ENCODE measurements around the gene STXBP6. TPM values are rescaled to one million over a fixed set of nuclear protein-coding genes. Genes with fewer than 3 reads are reported as not detected.

Gene STXBP6
- total RNA-seq, 1 experiment from 2014 or later, result not detected

- H3K4me1 ChIP-seq (ENCODE audit: control insufficient read depth, insufficient read depth, low read length), result no peaks in the 10 kb centered on the region
- POLR2A ChIA-PET, result no interaction called here
- no peak for TF ChIP-seq REST (IDR thresholded peaks at IDR 0.05; ENCODE audit: insufficient read depth in 1 of 2, low read depth in 2 of 2, low read length in 1 of 2)
- TF ChIP-seq POLR2AphosphoS5 (IDR thresholded peaks at IDR 0.05; ENCODE audit: low read depth, low read length), result no peak
- TF ChIP-seq TCF7L2 (IDR thresholded peaks at IDR 0.05; ENCODE audit: low read depth, low read length), result no peak
- TF ChIP-seq SIN3A (IDR thresholded peaks at IDR 0.05; ENCODE audit: borderline replicate concordance, insufficient read depth, low read depth, low read length), result no peak
- TF ChIP-seq CTCF (IDR thresholded peaks at IDR 0.05), result no peak
- H3K4me3 ChIP-seq (ENCODE audit: low read depth in 2 of 2, low read length in 2 of 2), result no peak overlapping the region
- H3K27ac ChIP-seq (ENCODE audit: low read length), result no peak overlapping the region
- no peak for DNase-seq (ENCODE audit: low read depth, low spot score)
- intact Hi-C loops (cut with micrococcal nuclease; ENCODE audit: unreplicated experiment), result loop anchor here (10.0 kb wide), 1 partner anchor 244 kb away; no protein-coding TSS in a partner anchor
- H3K36me3 ChIP-seq (ENCODE audit: control insufficient read depth, insufficient read depth, low read length), result no peaks in the 10 kb centered on the region
- CTCF ChIA-PET, result no interaction called here
- peaks cover 17% of the 10 kb centered on the region for H3K27me3 ChIP-seq (ENCODE audit: control insufficient read depth, insufficient read depth, low read length)
- no peaks in the 10 kb centered on the region for H3K9me3 ChIP-seq (ENCODE audit: control insufficient read depth, insufficient read depth, low read depth, low read length)
- BruUV-seq (replicated peaks), result no TSS peak
- ATAC-seq, result no peak
- in situ Hi-C loops (cut with HindIII; ENCODE audit: low pct_unique_long_range_greater_than_20kb, low sequenced_read_pairs), result no loop called here
Measured at GRCh38 chr14:25048170-25049016, 1.6 kb downstream of the STXBP6 start.

- ATAC-seq (no peak), DNase-seq (ENCODE audit: low read depth, low spot score) (no peak)
- Histone ChIP-seq H3K36me3 (ENCODE audit: control insufficient read depth, insufficient read depth, low read length) (no peaks in the 10 kb centered on the region), H3K27me3 (ENCODE audit: control insufficient read depth, insufficient read depth, low read length) (peaks cover 13% of the 10 kb centered on the region; the same call in 1 of the 2 replicates), H3K27ac (ENCODE audit: low read length) (no peak overlapping the region), H3K4me3 (ENCODE audit: low read depth in 2 of 2, low read length in 2 of 2) (no peak overlapping the region), H3K4me1 (ENCODE audit: control insufficient read depth, insufficient read depth, low read length) (no peaks in the 10 kb centered on the region), H3K9me3 (ENCODE audit: control insufficient read depth, insufficient read depth, low read depth, low read length) (no peaks in the 10 kb centered on the region)
- BruUV-seq (replicated peaks), result no TSS peak
- intact Hi-C loops (cut with micrococcal nuclease; ENCODE audit: unreplicated experiment), result loop anchor here (10.0 kb wide), 1 partner anchor 242 kb away; no protein-coding TSS in a partner anchor
- TF ChIP-seq SIN3A (IDR thresholded peaks at IDR 0.05; ENCODE audit: borderline replicate concordance, insufficient read depth, low read depth, low read length) (no peak), TCF7L2 (IDR thresholded peaks at IDR 0.05; ENCODE audit: low read depth, low read length) (no peak), CTCF (IDR thresholded peaks at IDR 0.05) (no peak), POLR2AphosphoS5 (IDR thresholded peaks at IDR 0.05; ENCODE audit: low read depth, low read length) (no peak), REST (IDR thresholded peaks at IDR 0.05; ENCODE audit: insufficient read depth in 1 of 2, low read depth in 2 of 2, low read length in 1 of 2) (no peak)
- POLR2A ChIA-PET, result no interaction called here
- CTCF ChIA-PET, result no interaction called here
- in situ Hi-C loops (cut with HindIII; ENCODE audit: low pct_unique_long_range_greater_than_20kb, low sequenced_read_pairs), result no loop called here
Measured at GRCh38 chr14:25046301-25046943, 3.5 kb downstream of the STXBP6 start.
